ENCODE results near the gene SRGAP1.
A peak's percentile ranks its signal among the peaks of the same experiment; 100 is the strongest.

Gene SRGAP1

DNA sequence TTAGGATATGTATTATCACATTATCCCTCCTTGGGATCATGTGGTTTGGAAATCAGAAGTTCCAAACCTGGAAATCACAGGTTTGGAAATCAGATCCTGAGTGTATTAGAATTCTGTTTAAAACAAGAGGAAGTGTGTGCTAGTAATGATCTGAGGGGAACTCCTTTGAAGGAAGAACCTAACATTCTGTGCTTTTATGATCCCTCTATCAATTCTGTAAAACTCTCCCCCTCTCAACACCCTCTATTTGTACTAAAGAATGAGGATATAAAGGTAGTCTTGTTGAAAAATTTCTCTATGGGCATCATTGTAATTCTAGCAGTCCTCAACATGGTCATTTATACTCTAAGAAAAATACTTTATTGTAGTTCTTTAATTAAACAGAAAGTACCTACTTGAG is 97.4 kb downstream of the SRGAP1 start:
- no peak for DNase-seq

DNA sequence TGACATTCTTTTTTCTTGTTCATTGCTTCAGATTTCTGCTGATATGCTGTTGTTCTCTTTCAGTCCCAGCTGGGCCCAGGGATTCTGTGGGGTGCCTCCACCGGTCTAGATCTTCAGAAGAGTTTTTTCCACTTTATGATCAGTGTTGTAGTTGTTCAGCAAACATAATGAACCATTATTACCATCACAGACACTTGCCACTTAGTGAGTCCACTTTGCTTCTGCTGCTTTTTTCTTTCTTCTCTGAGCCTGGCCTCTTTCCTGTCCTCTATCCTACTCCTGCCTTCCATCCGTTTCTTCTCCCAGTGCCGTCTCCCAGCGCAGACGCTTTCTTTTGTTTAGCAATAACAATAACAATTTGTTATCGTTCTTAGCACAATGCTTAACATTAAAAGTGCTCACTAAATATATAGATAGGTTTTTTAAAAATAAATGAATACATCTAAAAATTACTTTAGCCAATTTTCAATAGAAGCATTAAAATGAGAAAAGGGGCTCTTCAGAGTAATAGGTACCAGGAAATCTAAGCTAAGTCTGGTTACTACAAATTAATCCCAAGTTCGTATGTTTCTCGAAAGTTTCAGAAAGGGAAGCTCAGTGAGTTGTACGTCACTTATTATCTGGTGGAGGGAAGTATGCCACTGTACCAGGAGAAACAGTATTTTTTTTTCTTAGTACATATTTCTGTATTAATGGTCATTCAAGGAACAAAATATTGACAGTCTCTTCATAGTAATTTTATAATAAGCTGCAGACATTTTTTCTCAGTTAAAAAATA is 98.2 kb downstream of the SRGAP1 start:
- DNase-seq = no peak

DNA sequence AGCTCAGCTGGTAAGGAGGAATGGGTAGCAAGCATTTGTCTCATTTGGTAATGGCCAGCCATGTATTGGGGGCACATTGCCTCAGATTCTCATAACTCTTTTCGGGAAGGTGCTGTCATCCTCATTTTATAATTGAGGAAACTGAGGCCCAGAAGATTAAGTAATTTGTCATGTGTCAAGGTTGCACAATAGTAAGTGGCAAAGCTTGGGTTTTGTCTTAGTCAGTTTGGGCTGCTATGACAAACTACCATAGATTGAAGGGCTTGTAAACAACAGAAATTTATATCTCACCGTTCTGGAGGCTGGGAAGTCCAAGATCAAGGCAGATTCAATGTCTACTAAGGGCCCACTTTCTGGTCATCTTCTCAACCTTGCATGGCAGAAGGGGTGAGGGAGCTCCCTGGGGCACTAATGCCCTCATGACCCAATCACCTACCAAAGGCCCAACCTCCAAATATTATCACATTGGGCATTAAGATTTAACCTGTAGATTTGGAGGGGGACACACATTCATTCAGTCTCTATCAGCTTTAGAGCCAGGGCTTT is 99.6 kb downstream of the SRGAP1 start:
- DNase-seq = no peak

DNA sequence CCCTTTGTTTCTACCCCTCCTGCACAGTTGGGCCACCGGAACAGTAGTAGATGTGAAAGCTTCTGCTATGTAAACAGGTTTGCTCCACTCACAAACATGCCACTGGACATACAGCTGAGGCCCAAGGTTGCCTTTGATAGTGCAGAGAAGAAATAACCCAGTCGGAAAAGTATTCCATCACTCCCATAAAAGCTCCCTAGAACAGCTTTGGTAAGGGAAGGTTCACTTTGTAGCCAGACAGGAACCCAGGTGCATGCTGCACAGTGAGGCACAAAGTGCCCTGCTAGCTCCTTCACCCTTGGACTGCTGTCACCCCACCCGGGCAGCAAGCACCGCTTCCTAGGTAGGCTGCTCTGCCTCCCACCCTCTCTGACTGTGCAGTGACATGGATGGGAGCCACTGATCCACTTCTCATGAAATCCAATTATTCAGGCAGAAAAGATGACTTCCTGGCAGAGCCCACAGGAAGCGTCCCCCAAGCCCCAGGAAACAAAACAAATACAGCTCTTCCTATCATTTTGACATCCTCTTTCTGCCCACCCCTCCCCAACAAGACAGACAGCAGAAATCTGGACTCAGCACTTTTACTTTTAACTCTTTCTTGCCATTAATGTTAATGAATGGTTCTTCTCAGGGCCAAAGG is 100.2 kb downstream of the SRGAP1 start:
- no peak for DNase-seq

DNA sequence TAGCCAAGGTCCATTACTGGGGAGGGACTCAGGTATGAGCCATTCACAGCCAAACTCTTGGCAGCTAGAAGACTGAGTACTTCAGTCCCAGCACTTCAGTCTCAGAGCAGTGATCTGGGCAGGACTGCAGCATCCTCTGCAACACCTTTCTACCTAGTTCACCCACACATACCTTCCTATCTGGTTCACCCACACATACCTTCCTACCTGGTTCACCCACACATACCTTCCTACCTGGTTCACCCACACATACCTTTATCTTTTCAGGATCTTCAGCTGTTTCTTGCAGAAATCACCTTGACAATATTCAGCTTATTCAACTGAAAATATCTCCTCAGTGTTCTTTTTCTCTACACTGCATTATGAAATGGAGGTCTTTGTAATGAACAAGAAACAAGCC is 101.3 kb downstream of the SRGAP1 start:
- DNase-seq = no peak

DNA sequence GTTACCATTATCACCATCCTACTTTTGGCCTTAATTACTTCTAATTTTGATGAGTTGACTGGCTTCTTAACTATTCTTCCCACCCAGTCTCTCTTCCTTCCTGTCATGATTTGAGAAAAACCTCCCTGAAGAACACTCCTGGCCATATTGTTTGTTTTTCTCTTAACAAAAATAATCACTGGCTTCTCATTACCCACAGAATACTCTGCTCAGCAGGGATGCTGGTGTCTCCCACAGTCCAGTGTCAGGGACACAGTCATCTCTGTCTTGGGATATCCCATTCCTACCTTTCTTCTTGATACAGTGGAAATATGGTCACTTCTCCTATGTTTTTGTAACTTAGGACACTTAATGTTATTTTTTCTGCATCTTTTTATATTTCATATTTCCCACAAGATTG is 103.7 kb downstream of the SRGAP1 start:
- DNase-seq = no peak

DNA sequence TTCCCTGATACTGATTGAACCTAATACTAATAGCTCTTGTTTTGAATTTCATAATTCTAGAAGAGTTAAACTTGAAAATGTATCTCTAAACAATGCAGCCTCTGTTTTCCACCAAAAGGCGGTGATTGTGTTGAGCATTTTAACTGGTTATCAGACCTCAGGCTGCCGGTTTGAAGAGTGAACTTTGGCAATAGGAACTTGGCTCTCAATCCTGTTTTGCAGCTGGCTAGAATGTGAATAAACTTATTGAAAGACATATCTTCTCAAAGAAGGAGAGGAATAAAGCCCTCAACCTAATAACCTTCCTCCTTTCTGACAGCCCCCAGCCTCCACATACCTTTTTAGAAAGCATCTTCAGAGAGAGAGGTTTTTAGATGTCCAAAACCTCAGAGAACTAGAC is 105.4 kb downstream of the SRGAP1 start:
- no peak for DNase-seq

DNA sequence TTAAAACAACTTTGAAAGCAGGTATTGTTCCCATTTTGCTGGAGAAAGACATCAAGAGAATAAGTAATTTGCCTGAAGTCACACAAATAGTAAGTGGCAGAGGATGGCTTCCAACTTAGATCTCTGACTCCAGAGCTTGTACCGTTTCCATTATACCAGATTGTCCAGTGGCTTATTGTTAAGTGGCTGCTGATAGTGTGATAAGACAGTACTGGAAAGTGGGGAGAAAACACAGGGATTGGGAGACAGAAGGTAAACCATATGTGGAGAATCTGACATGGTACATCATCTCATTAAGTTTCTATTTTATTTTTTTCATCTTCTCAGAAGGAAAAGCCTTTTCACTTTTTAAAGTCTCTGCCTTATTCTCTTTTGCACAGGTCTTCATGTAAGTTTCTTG is 108.5 kb downstream of the SRGAP1 start:
- DNase-seq = no peak

DNA sequence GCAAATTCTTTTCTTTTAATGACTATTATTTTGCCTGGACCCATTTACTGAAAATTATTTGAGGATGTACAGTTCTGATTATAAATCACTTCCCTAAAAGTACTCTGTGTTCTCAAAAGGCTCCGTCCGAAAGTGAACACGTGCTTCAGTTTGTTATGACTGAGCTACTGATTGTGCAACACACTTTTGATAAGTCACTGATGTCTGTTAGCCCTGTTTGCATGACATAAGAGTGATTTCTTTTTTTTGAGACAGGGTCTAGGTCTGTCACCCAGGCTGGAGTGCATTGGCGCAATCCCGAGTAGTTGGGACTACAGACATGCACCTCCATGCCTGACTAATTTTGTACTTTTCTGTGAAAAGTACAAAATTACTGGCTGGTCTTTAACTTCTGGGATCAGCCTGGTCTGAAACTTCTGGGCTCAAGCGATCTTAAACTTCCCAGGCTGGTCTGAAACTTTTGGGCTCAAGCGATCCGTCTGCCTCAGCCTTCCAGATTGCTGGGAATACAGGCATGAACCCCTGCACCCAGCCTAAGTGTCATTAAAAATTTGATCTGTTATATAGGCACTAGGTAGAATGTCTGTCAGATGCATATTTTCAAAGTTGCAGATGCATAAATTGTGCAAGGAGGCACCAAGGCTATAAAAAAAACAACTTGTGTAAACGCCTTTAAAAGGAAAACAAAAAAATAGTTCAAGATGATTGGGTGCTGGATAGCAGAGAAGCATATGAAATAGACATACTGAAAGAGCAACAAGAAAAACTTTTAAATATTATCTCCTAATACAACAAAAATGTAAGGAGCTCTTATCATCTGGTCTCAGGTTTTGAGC is 111.5 kb downstream of the SRGAP1 start:
- DNase-seq = peak; percentile 10

DNA sequence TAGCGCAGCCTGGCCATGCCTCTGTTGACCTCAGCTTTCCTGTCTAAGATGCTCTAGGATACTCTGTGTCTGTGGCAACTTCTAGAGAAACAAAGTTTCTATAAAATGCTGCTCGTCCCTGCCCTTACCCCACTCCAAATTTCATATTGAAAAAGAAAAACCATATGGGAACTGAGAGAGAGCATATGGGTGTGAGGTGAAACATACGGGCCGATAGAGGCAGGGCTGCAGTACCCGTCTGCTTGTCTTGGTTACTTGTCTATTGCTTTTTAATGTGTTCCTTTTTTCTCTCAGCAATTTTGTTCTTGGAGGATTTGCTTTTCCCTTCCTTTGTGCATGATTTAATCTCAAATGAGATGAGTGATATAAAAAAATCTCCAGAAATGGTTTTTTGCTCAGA is 113.0 kb downstream of the SRGAP1 start:
- no peak for DNase-seq

DNA sequence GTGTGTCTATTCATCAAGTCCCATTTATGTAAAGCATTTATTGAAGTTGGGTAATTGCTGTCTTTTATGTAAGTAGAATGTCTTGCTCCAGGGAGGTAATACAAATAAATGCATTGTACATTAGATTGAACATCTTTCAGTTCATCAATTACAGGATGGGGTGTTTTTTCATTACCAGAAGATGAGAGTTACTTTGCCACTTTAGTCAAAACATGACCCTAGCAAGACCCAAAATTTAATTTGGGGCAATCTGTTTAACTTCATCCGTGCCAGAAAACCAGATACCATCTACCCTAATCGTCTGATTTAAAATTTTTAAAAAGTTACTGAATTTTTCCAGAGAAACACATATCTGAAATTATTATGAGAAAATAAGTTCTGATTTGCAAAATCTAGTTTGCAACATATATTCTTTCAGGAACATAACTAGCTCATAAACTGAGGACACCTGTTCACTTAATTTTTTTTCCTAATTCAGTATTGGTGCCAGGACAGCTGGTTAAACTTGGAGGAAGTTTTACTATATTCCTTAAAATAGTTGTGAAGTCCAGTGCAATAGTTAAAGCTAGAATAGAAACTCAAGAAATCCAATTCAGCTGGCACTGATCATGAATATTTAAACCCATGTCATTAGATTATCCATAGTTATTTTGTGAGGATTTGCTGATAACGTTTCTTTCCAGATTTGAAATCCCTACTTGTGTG is 114.5 kb downstream of the SRGAP1 start:
- no peak for DNase-seq

DNA sequence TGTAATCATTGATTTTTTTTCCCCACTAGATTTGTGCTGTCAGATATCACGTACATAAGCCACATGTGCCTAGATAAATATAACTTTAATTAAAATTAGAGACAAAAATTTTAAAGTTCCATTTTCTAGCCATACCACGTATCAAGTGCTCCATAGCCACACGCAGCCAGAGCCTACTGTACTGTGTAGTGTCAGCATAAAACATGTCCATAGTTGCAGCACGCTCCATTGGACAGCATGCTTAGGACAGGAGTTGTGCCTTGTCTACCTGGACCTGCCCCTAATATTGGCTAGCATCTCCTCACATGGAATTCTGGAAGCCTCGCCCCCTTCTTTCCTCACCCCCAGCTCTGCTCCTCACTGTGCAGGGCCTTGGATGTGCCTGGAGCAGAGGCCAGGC is 116.5 kb downstream of the SRGAP1 start:
- no peak for DNase-seq

DNA sequence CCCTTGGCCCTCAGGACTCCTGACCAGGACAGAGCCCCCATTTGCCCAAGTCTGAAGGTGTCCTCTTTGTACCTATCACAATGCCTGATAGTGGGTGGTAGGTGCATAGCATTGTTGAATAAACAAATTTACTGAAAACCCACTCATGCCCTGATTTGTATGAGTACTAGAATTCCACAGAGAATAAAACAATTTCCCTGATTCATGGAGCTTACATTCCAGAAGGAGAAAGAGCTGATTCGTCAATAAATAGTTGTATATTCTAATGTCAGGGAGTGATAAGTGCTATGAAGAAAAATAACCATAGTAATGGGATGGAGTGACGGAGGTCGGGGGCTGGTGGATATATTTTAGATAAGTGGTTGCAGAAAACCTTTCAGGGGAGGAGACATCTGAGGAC is 117.0 kb downstream of the SRGAP1 start:
- no peak for DNase-seq

DNA sequence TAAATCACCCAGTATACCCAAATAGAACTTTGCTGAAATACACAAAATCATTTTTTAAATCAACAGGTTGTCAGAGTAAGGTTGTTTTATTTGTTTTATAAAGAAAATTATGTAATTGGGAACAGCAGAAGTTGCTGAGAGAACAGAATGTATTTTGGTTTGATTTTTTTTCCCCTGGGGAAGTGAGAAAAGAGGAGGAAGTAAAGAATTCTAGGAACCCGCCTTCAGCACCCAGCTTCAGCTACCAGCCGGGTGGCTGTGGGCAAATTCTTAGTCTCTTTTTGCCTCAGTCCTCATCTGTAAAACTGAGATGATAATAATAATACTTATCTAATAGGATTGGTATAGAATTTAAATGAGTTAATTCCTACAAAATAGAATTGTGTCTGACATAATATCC is 119.4 kb downstream of the SRGAP1 start:
- no peak for DNase-seq

DNA sequence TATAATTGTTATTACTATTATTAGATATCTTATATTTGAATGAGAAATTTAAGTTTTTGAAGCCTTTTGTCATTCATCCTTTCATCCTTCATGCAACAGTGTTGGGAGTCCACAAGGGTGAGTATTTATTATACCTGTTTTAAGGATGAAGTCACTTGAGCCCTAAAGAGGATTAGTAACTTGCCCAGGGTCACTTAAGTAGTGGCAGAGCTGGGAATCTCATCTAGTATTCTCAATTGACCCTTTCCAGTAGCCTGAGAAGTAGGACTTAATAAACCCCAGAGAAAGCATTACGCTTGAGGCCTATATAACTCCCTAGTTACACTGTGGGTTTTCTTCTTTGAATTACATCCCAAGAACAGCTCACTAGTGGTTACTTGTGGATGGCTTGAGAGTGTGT is 119.8 kb downstream of the SRGAP1 start:
- no peak for DNase-seq

DNA sequence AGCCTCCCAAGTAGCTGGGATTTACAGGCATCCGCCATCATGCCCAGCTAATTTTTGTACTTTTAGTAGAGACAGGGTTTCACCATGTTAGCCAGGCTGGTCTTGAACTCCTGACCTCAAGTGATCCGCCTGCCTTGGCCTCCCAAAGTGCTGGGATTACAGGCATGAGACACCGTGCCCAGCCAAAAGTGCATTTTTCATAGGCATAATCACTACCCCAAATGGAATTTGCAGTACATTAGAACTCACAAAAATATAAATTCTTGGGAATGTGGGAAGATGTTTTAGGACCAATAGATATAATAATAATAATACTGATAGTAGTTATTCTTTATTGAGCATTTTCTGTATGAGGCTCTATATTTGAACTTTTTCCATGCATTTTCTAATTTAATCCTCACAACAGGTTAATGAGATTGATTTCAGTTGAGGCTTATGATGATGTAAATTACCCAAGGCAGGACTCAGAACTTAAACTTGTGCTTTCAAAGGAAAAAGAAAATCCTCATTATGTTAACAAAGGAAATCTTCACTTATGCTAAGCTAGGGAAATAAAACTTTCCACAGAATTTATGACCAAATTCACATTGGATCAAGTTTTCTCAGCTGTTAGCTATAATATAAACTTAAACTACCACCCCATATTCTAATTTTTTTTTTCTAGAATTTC is 121.6 kb downstream of the SRGAP1 start:
- no peak for DNase-seq

DNA sequence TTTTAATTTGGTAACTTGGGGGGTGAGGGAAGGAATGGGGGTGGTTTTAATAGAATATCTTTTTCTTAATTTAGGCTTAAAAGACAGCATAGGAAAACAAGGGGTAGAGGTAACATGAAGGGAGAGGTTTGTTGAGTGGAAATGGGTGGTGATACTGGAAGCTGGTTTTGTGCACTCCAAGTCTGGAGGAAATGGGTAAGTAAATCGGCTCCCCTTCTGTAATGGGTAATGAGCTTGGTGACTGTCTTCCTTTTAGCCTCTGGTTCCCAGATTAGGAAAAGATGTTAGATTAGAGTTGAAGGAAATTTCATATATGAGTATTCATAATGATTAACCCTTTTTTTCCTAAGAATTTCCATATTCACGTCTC is 122.1 kb downstream of the SRGAP1 start:
- DNase-seq = no peak

DNA sequence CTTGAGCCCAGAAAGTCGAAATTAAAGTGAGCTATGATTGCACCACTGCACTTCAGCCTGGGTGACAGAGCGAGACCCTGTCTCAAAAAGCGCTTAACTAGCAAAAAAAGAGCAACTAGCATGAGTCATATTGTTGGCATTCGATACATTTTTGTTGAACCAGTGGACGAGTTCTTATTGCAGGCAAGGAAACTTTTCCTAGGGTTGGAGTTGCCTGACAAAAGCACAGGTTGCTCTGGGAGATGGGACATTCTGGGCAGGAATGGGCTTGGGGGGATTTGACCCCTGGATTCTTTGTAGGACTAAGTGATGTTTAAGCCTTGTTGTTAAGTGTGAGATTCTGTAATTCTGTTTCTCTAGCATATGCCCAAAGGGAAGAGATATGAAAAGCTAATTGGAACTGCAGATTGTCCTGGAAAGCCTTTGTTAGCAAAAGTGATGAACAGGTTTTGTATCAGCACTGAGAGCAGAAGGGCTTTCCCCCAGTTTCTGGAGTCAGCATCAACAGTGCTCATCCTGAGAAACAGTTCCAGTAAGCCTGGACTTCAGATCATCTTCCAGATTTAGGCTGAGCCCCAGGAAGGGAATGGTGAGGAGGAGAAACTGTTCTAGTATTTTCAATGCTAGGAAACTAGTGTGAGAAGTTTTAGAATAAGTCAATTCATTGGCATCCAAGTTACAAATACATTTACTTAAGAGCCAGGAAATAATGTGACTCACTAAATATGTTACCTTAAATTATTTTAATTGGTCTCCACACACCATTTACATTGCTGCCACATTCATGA is 123.1 kb downstream of the SRGAP1 start:
- no peak for DNase-seq

DNA sequence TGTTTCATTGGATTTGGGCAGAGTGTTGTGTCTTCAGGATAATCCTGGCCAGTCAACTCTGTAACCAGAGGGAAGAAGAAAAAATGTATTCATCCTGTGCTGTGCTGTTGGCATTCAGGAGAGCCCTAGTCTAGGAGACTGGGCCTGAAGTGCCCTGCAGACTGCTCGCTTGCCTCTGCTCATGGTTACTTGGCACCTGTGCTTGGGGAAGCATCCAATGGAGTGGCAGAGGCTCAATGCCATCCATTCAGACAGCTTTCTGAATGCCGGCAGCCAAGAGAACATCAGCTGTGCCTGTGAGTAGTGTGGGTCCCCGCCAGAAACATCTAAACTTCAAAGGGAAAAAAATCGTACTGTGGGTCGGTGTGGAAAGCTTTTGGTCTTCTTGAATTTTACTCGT is 124.2 kb downstream of the SRGAP1 start:
- no peak for DNase-seq

DNA sequence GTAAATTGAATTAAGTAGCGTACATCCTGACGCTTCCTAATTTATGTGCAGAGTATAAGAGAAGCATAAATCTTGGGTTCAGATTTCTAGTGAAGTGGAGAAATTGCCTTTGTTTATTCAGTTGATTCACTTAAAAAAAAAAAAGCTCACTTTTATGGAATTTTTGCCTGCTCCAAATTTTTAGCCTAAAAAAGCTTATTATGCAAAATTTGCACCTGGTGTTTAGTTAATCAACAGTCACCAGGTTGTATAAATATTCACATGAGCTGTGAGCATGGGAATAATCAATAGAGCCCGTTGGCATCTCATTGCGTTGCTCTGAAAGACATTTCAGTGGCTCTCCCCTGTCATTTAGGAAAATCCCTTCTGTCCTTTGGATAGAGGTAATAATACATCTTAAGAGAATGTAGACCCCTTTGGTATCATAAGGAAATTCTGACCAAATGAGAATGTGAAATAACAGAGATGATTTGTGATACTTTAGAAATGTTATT is 132.4 kb downstream of the SRGAP1 start:
- DNase-seq = no peak

DNA sequence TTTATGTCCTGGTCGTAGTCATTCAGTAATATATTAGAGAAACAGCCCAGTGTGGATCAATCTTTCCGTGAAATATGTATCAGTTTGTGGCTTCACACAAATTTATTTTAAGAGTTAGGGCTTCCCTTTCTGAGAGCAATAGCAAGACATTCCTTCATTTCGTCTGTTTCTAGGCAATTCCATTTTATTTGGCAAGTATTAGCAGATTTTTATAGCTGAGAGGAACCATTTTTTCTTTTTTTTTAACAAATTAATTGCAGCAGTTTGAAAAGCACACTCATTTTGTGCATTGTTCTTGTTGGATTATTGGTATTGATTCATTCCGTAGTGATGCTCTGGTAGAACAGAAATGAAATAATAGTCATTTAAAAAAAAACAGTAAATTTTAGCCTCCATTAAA is 132.9 kb downstream of the SRGAP1 start:
- DNase-seq = no peak

Data from hematopoietic multipotent progenitor cell treated with erythropoietin and hydrocortisone succinate and interleukin-3 and kit ligand, for 8 days (in vitro differentiated cells).